DND-41 (cell line): Measurements from ENCODE around the gene SLC10A7.

Experiments
- CTCF ChIP-seq: IDR thresholded peaks from 2 replicates; pipeline ENCODE4 v1.5.1; 2012; ENCODE audit warnings: borderline replicate concordance, low read length, moderate library complexity, mild to moderate bottlenecking; ENCODE audit not compliant: poor library complexity, severe bottlenecking; ENCODE audit errors: extremely low read depth
- EZH2 ChIP-seq: IDR thresholded peaks from 3 replicates; pipeline ENCODE4 v1.6.1; 2012; ENCODE audit warnings: borderline replicate concordance, low read depth, mild to moderate bottlenecking, moderate library complexity, low read length, inconsistent platforms; ENCODE audit not compliant: severe bottlenecking

- no peak for TF ChIP-seq CTCF
- no peak for TF ChIP-seq EZH2
Measured at GRCh38 chr4:146255874-146256273, 265.9 kb downstream of the SLC10A7 start.
